HG02973 (cell line): ENCODE results near the gene ATF5.

Experiments
- ATAC-seq: cut with Tn5 transposase; IDR thresholded peaks from one replicate; pipeline ENCODE4 v1.9.1; 2021; ENCODE audit warnings: moderate library complexity; ENCODE audit not compliant: unreplicated experiment

The ATF5 gene

DNA sequence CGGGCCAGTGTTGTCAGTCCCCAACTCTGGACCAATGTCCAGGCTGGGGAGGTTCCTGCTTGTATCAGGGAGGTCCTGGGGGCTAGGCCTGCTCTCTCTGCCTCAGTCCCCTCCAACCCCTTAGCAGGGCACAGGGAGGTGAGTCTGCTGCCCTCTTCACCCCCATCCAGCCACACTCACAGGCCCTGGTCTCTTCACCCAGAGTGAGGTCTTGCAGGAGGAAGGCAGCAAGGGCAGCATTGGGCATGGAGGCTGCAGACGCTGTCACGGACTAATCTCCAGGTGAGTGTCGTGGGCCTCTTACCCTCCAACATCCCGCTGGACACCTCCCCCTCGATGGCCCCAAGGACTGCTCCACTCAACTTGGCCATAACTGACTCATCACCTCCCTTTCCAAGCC lies 43.8 kb downstream of the ATF5 start:
- no peak for ATAC-seq

GRCh38 chr19:49973987-49974386 lies 45.0 kb downstream of the ATF5 start:
- ATAC-seq: no peak

GRCh38 chr19:49975051-49975450 lies 46.0 kb downstream of the ATF5 start:
- no peak for ATAC-seq

DNA sequence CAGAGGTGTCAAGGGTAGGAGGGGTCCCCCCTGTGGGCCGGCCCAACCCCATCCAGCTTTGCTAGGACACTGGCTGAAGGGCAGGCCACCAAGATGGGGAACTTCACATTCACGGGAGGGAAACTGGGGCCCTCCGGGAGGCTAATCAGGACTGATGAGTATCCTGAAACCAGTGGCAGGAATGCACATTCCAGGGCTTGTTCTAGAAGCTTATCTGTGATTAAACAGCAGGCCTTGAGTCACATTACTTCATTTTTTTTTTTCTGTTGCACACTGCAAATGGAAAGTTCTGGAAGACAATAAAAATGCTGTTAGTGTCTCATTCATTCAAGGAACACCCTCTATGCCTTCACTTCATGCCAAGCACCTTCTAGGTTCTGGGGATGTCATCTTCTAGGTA lies 47.5 kb downstream of the ATF5 start:
- no peak for ATAC-seq

- no peak for ATAC-seq
These were observed 48.1 kb downstream of the ATF5 start for GRCh38 chr19:49977076-49977475.

DNA sequence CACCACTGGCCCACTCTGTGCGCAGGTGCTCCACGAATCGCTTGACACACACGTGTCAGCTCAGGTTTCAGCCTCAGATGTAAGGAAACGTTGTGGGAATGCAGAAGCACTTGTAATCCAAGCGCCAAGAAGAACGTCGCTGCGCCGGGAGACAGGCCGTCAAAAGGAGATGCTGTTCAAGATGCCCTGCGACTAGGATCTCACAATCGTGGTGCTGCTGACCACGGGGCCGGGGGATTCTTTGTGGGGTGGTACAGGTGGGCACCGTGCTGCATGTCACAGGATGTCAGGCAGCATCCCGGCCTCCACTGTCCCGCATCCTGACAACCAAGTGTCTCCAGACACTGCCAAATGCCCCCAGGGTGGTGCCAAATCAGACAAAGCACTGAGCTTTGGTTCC lies 48.9 kb downstream of the ATF5 start:
- no peak for ATAC-seq

DNA sequence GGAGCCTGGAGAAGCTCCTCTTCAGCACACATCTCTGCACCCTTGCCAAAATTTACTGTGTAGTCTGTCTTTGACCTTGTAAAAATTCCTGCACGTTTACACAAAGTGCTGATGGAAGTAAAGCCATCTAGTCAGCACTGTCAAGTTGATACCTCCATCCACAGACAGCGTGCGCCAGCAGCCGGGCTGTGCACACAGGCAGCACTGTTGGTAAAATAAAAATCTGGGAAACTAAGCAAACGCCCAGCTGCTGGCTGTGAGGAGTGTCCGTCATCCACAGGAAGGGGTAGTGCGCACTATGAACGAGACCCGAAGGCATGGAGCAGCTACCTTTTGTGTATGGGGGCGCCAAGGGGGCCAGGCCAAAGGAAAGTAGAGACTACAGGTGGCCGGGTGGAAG lies 49.3 kb downstream of the ATF5 start:
- no peak for ATAC-seq

DNA sequence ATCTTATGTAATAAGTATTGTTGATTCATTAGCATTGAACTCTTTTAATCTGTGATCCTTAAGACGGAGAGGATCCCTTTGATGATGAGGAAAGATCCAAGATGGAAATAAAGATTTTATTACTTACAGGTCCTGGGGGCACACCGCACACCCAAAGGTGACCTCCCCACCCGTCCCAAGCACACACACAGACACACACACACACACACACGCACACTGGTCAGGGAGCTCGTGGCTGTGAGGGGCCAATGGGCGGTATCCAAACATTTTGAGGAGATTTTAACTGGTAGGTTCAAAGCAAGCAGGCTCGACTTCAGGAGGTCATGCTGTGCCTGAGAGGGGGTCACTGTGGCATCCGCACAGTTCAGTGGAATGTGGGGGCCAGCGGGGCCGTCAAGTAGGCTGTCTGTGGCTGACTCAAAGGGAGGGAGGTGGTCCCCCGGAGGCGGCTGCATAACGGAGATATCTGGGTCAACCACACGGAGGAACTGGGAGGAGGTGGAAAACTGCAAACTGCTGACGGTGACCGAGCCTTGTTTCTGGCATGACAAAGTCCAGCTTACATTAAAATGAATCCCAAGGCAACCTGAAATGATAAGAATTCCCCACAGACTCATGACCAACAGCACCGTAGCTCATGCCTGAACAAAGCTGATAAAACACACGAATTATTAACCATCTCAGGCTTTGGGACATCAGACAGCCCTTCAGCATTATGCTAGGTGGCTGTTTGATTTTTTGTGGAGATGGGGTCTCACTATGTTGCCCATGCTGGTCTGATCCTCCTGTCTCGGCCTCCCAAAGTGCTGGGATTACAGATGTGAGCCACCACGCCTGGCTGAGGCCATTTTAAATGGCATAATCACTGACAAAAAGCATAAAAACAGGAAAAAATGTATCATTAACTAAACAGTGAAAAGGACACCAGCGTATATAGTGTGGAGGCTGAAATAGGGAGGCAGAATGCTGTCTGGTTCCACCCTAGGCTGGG lies 52.9 kb downstream of the ATF5 start:
- no peak for ATAC-seq
